Naive thymus-derived CD8-positive, alpha-beta T cell (primary cell): ENCODE data around the gene SMIM35. TPM values are rescaled to one million over a fixed set of nuclear protein-coding genes. Genes with fewer than 3 reads are reported as not detected.

ENCODE experiments used
- ATAC-seq, 2 donors: fragments of 150-1000 bp; cut with Tn5 transposase in 1 of 2; sonication (Bioruptor Pico), chemical (Tn5 transposase) in 1 of 2; 1 replicate in 1 of 2; 2 replicates in 1 of 2; pipeline ENCODE4 v1.10.0; 2021; ENCODE audit warnings: mild to moderate bottlenecking in 2 of 2, moderate library complexity in 2 of 2
- POLR2A ChIA-PET: fragments of 350-600 bp; sonication (Branson Sonifier 250); formaldehyde crosslinking; loops from one replicate; lab custom pipeline; 2021; ENCODE audit warnings: antibody characterized with exemption; lab: Charles Lee
- DNase-seq, 10 donors: peaks; one replicate each; pipeline versions ENCODE4 v3.0.0 to v3.0.0-alpha.2; 2020 to 2022
- H3K27ac Mint-ChIP-seq, 10 donors: one replicate each; pipeline ENCODE4 v1.8.0; 2020 to 2022; ENCODE audit warnings: mild to moderate bottlenecking in 10 of 10, mixed read lengths in 10 of 10, moderate library complexity in 4 of 10, inconsistent platforms in 1 of 10
- H3K27me3 Mint-ChIP-seq, 5 donors: one replicate each; pipeline ENCODE4 v1.8.0; 2021 to 2022; ENCODE audit warnings: mixed read lengths in 5 of 5
- H3K36me3 Mint-ChIP-seq, 3 donors: one replicate each; pipeline ENCODE4 v1.8.0; 2020 to 2022; ENCODE audit warnings: mixed read lengths in 3 of 3, mild to moderate bottlenecking in 2 of 3, inconsistent platforms in 1 of 3
- H3K4me1 Mint-ChIP-seq, 4 donors: one replicate each; pipeline ENCODE4 v1.8.0; 2021 to 2022; ENCODE audit warnings: mixed read lengths in 4 of 4
- H3K4me3 Mint-ChIP-seq, 10 donors: one replicate each; pipeline ENCODE4 v1.8.0; 2020 to 2022; ENCODE audit warnings: mild to moderate bottlenecking in 10 of 10, mixed read lengths in 10 of 10, moderate library complexity in 6 of 10, inconsistent platforms in 1 of 10
- H3K9me3 Mint-ChIP-seq, 9 donors: one replicate each; pipeline ENCODE4 v1.8.0; 2020 to 2022; ENCODE audit warnings: mixed read lengths in 9 of 9, mild to moderate bottlenecking in 3 of 9, inconsistent platforms in 1 of 9, moderate library complexity in 1 of 9
- polyA plus RNA-seq, 3 donors: library from polyadenylated mRNA; unstranded; fragments of 300-500 nt; fragmentation: Illumina TruSeq; gene quantifications; one replicate each; pipeline ENCODE4 v1.2.3, GENCODE V29; 2021
- total RNA-seq, 8 experiments: library from RNA in 2 of 8; stranded (reverse) in 2 of 8; gene quantifications; one replicate each; pipeline ENCODE4 v1.2.3 and lab custom pipeline; 2021 to 2026

The SMIM35 gene
- total and polyA plus RNA-seq, 5 experiments from 2014 or later: 0.15 to 0.91 (median 0.68) TPM

DNA sequence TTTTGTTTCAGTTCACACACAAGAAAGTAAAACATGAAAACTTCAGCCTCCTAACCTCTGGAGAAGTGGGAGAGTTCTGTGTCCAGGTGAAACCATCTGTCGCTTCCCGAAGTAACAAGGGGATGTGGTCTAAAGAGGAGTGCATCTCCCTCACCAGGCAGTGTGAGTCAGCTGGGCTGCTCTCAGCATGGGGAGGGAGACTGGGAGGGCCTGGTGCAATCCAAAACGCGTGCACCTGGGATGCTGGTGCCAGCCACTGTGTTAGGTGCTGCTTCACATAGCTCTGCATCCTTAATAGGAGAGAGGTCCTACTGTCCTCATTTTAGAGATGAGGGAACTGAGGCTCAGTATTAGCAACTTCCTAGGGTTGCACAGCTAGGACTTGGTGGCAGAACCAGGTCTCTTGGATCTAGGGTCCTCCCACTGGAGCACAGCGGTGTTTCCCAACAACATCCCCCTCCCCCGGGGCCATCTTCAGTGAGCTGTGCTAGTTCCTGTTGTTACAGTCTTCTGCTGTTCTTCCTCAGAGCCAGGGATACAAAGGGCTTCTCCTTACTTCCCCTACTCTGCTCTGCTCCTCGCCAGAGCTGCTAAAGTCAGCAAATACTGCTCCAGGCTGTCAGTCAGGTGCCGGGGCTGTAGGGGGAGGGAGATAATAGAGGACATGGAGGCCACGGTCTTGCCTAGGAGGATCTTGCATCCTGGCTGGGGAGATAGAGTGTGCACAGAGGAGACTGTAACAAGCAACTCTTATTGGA lies 92.6 kb downstream of the SMIM35 start:
- Mint-ChIP-seq H3K27ac (peak overlapping the region; percentile 73 to 96 (median 86)), H3K4me3 (peak overlapping the region in 7 of 10 donors; percentile 26 to 85 (median 60)), H3K27me3 (no peaks in the 10 kb centered on the region), H3K9me3 (no peaks in the 10 kb centered on the region), H3K36me3 (peaks cover 26 to 100% (median 69%) of the 10 kb centered on the region in 3 donors), H3K4me1 (peaks cover 48 to 96% (median 86%) of the 10 kb centered on the region in 4 donors)
- POLR2A ChIA-PET: interaction anchor here (0.7 to 32.2 kb wide), 8 partner anchors 1 to 53 kb away, joined by 3 to 721 read pairs (median 156); partner anchors contain the start of gene IL10RA
- DNase-seq (no peak), ATAC-seq (no peak)

DNA sequence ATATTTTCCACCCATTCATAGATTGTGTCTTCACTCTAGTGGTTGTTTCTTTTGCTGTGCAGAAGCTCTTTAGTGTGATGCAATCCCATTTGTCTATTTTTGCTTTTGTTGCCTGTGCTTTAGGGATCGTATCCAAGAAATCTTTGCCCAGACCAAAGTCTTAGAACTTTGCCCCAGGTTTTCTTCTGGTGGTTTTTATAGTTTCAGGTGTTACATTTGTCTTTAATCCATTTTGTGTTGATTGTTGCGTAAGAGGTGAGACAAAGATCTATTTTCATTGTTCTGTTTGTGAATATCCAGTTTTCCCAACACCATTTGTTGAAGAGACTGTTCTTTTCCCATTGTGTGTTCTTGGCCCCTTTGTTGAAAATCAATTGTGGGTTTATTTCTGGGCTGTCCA lies 94.1 kb downstream of the SMIM35 start:
- Mint-ChIP-seq H3K4me3 (peak overlapping the region; percentile 55 to 97 (median 81)), H3K27ac (peak overlapping the region; percentile 79 to 96 (median 86)), H3K27me3 (no peaks in the 10 kb centered on the region), H3K36me3 (peaks cover 24 to 100% (median 77%) of the 10 kb centered on the region in 3 donors), H3K9me3 (no peaks in the 10 kb centered on the region), H3K4me1 (peaks cover 43 to 96% (median 89%) of the 10 kb centered on the region in 4 donors)
- ATAC-seq (no peak), DNase-seq (no peak)
- POLR2A ChIA-PET: interaction anchor here (19.3 to 32.2 kb wide), 3 partner anchors 15 to 55 kb away, joined by 309 to 721 read pairs (median 631); no protein-coding TSS in a partner anchor

DNA sequence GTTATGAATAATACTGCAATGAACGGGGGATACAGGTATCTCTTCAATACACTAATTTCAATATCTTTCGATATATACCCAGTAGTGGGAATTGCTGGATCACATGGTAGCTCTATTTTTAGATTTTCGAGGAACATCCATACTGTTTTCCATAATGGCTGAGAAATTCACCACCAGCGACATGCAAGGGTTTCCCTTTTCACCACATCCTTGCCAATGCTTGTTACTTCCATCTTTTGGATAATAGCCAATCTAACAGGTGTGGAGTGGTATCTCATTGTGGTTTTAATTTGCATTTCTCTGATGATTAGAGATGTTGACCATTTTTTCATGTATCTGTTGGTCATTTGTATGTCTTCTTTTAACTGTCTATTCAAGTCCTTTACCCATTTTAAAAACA lies 94.6 kb downstream of the SMIM35 start:
- DNase-seq: no peak
- Mint-ChIP-seq H3K27ac (peak overlapping the region; percentile 79 to 96 (median 86)), H3K4me1 (peaks cover 43 to 96% (median 90%) of the 10 kb centered on the region in 4 donors), H3K36me3 (peaks cover 23 to 100% (median 77%) of the 10 kb centered on the region in 3 donors), H3K4me3 (peak overlapping the region; percentile 75 to 98 (median 86)), H3K9me3 (no peaks in the 10 kb centered on the region), H3K27me3 (no peaks in the 10 kb centered on the region)
- no peak for ATAC-seq
- POLR2A ChIA-PET: interaction anchor here (19.3 to 32.2 kb wide), 3 partner anchors 16 to 56 kb away, joined by 309 to 721 read pairs (median 631); no protein-coding TSS in a partner anchor

DNA sequence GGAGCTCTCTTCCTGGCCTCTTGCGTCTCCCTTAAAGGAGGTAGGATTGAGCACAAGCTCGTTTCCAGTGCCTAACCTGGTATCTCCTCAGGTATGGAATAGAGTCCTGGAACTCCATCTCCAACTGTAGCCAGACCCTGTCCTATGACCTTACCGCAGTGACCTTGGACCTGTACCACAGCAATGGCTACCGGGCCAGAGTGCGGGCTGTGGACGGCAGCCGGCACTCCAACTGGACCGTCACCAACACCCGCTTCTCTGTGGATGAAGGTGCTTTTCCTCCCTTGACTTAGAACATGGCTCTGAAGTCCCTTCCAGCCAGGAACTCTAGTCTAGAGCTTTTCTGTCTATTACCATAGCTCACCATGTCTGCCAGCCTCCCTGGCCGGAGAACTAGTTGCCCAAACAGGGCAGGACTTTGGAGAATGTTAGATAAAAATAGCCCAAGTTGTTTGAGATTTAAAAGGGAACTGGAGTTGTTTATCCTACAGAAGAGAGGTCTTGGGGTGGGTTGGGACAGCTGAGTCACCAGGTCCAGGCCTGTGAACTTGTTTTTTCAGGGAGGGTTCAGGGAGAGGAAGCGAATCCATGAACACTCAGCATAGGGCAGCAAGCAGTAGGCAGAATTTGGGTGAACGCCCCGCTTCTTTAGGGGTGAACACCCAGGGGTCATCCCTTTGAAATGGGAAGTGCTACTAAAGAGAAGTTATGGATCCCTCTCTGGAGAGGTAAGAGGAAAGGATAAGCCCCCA lies 97.2 kb downstream of the SMIM35 start:
- H3K4me3 Mint-ChIP-seq: peak overlapping the region; percentile 88 to 98 (median 93)
- ATAC-seq: no peak

DNA sequence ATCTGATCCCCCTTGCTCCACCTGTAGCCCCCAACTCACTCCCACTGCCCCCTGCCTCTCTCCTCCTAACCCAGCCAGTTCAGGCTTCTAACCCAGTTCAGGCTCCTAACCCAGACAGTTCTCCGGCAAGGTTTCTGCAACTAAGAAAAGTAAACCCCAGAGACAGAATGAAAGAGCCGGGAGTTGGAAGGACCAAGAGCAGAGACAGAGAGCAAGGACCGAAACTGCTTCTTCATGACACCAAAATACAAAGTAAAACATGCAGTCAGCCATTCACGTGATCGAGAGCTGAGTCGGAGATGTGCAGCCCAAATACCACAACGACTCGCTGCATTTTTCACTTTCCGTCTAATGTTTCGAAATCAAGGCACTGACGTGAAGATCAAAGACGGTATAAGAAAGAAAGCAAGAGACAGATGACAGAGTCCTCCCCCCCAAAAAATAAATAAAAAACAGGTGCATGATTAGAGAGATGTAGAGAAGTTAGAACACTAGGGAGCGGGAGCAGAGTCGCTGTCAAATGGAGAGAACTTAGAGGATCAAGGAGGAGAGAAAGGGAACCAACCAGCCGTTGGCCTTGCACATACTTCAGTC lies 99.7 kb downstream of the SMIM35 start:
- H3K27me3 Mint-ChIP-seq: no peaks in the 10 kb centered on the region
- ATAC-seq: peak; percentile 66 to 72
- H3K4me3 Mint-ChIP-seq: peak overlapping the region; percentile 88 to 98 (median 93)
- peaks cover 42 to 86% (median 78%) of the 10 kb centered on the region in 4 donors for H3K4me1 Mint-ChIP-seq
- POLR2A ChIA-PET: interaction anchor here (0.6 to 32.2 kb wide), 17 partner anchors 10 to 179 kb away, joined by 3 to 721 read pairs (median 4); no protein-coding TSS in a partner anchor
- peak overlapping the region; percentile 89 to 98 (median 92) for H3K27ac Mint-ChIP-seq
- peak; percentile 27 to 89 (median 74) for DNase-seq
- peaks cover 17 to 51% (median 42%) of the 10 kb centered on the region in 3 donors for H3K36me3 Mint-ChIP-seq
- peaks cover 0 to 2% (median 0%) of the 10 kb centered on the region in 9 donors for H3K9me3 Mint-ChIP-seq

More for the DNA sequence above, 97.2 kb downstream of the SMIM35 start:
- peaks cover 46 to 88% (median 86%) of the 10 kb centered on the region in 4 donors for H3K4me1 Mint-ChIP-seq
- no peak for DNase-seq
- H3K27ac Mint-ChIP-seq: peak overlapping the region; percentile 75 to 98 (median 88)
- no peaks in the 10 kb centered on the region for H3K27me3 Mint-ChIP-seq
- H3K9me3 Mint-ChIP-seq: peaks cover 0 to 2% (median 0%) of the 10 kb centered on the region in 9 donors
- H3K36me3 Mint-ChIP-seq: peaks cover 22 to 75% (median 57%) of the 10 kb centered on the region in 3 donors
- POLR2A ChIA-PET: interaction anchor here (0.5 to 32.2 kb wide), 6 partner anchors 12 to 58 kb away, joined by 3 to 721 read pairs (median 174); no protein-coding TSS in a partner anchor

DNA sequence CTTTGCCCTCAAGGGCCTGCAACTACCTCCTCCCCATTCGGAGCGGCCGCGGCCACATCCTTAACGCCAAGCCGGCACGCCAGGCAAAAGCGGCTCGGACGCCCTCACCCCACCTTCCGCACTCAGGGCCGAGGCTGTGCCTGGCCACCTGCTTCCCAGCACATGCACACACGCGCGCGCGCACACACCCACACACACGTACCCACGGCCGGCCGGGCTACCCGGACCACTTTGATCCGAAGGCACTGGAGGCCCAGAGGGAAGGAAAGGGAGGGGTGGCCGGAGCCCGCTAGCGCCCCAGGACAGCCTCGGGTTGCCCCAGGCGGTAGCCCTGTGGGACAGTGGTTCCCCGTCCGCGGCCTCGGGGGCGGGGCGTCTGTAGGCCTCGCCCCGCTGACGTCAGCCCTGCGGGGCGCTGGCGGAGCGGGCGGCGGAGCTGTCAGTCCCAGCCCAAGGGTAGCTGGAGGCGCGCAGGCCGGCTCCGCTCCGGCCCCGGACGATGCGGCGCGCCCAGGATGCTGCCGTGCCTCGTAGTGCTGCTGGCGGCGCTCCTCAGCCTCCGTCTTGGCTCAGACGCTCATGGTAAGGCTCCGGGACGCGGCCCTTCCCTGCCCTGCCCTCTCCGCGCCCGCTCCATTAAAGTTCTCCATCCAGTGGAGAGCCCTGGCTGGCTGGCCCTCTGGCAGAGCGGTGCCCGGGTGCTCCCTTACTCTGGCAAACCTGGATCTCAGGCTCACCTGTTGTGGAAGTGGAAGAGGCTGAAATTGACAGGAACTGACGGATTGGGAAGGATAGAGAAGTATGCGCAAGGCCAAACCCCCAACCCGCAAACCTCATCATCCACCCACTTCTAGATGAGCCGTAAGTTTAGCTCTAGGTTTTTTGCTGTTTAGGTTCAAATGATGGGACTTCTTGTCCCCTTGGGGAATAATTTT lies 100.5 kb downstream of the SMIM35 start, which contains the start of gene IL10RA:
Gene IL10RA (plus strand): TSS at position 442 of the 935 bp plus-strand sequence. CDS start 74 bp downstream, at position 516.
- Mint-ChIP-seq H3K9me3 (peaks cover 0 to 2% (median 0%) of the 10 kb centered on the region in 9 donors), H3K4me1 (peaks cover 41 to 86% (median 71%) of the 10 kb centered on the region in 4 donors), H3K36me3 (peaks cover 13 to 42% (median 34%) of the 10 kb centered on the region in 3 donors), H3K27me3 (no peaks in the 10 kb centered on the region), H3K4me3 (peak within 1 kb of the TSS; percentile 88 to 98 (median 93)), H3K27ac (peak within 1 kb of the TSS; percentile 89 to 99 (median 94))
- ATAC-seq (peak; percentile 78 to 79), DNase-seq (peak; percentile 69 to 84 (median 80))
- POLR2A ChIA-PET: interaction anchor here (0.6 to 32.2 kb wide), 18 partner anchors 9 to 178 kb away, joined by 3 to 721 read pairs (median 4); no protein-coding TSS in a partner anchor

DNA sequence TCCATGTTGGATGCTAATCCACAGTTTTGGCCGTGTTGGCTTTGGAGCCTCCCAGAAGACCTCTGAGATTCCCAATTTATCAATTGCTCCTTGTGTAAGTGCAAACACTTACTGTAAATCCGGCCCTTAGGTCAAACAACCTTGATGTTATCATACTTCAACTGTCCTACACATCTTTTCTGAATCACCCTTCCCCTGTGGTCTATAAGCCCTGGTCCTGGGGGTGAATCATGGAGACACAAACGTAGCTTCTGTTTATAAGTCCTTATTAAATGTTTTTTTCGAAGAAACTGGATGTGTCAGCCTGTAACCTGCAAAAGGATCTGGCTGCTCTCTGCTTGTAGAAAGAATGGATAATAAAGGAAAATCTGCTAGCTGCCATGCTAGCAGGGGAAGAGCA lies 102.3 kb downstream of the SMIM35 start:
- DNase-seq: no peak
- peak overlapping the region; percentile 79 to 99 (median 92) for H3K27ac Mint-ChIP-seq
- H3K4me3 Mint-ChIP-seq: peak overlapping the region; percentile 4 to 97 (median 92)
- peaks cover 45 to 84% (median 70%) of the 10 kb centered on the region in 4 donors for H3K4me1 Mint-ChIP-seq
- H3K9me3 Mint-ChIP-seq: peaks cover 0 to 2% (median 0%) of the 10 kb centered on the region in 9 donors
- no peaks in the 10 kb centered on the region for H3K27me3 Mint-ChIP-seq
- POLR2A ChIA-PET: interaction anchor here (0.7 to 32.2 kb wide), 4 partner anchors 9 to 63 kb away, joined by 3 to 721 read pairs (median 451); no protein-coding TSS in a partner anchor
- ATAC-seq: no peak
- H3K36me3 Mint-ChIP-seq: peaks cover 9 to 25% (median 19%) of the 10 kb centered on the region in 3 donors

DNA sequence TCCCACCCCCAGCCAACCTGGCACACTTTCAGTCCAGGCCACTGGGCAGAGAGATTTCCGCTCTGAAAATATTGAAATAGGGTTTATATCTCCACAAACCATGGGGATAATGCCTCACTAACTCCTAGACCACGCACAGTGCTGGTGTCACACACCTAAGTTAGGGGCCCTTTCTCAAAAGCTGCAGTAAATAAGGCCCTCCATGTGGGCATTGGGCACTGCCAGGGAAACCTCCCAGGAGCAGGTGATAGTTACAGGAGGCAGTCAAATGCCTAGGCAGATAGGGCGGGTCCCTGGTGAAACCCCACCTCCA lies 103.6 kb downstream of the SMIM35 start:
- Mint-ChIP-seq H3K27ac (peak overlapping the region in 9 of 10 donors; percentile 32 to 96 (median 67)), H3K4me3 (no peak overlapping the region), H3K27me3 (no peaks in the 10 kb centered on the region), H3K4me1 (peaks cover 42 to 78% (median 64%) of the 10 kb centered on the region in 4 donors), H3K9me3 (peaks cover 0 to 2% (median 0%) of the 10 kb centered on the region in 9 donors), H3K36me3 (peaks cover 5 to 11% (median 8%) of the 10 kb centered on the region in 3 donors)
- ATAC-seq: no peak
- no peak for DNase-seq
- POLR2A ChIA-PET: interaction anchor here (0.5 to 32.2 kb wide), 7 partner anchors 10 to 629 kb away, joined by 3 to 721 read pairs (median 9); no protein-coding TSS in a partner anchor

DNA sequence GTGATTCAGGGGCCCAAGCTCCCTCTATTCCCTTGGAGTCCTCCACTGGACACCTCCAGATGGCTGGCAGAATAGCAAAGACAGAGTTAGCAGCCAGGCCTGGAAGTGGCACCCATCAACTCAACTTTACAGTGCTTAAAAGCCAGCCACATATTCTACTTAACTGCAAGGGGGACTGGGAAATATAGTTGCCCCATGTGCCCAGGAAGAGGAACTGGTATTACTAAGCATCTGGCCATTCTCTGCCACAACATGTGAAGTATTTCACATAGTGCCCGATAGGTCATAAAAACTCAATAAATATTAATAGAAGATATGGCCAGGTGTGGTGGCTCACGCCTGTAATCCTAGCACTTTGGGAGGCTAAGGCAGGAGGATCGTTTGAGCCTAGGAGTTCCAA lies 106.0 kb downstream of the SMIM35 start:
- peaks cover 0 to 4% (median 0%) of the 10 kb centered on the region in 3 donors for H3K36me3 Mint-ChIP-seq
- POLR2A ChIA-PET: interaction anchor here (0.9 to 9.0 kb wide), 7 partner anchors 7 to 72 kb away, joined by 3 to 163 read pairs (median 4); partner anchors contain the start of gene IL10RA
- ATAC-seq (no peak), DNase-seq (no peak)
- H3K9me3 Mint-ChIP-seq: peaks cover 0 to 9% (median 0%) of the 10 kb centered on the region in 9 donors
- H3K4me1 Mint-ChIP-seq: peaks cover 43 to 88% (median 71%) of the 10 kb centered on the region in 4 donors
- no peak overlapping the region for H3K4me3 Mint-ChIP-seq
- H3K27ac Mint-ChIP-seq: peak overlapping the region in 3 of 10 donors; percentile 81 to 91 (median 85)
- H3K27me3 Mint-ChIP-seq: no peaks in the 10 kb centered on the region

DNA sequence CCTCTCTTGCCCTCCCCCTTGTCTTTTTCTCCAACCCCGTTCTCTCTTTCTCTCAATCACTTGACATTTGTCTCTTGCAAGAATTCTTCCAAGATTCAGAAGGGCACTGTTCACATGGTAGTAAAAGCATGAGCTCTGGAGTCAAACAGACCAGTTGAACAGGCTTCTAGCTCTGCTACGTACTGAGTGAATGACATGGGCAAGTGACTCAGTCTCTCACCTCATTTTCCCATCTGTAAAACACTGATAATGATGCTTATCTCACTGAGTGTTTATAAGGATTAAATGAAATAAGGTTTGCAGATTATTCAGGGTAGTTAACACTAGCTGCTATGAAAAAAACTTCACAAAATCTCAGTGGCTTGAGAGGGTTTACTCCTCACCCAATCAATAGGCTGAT lies 106.5 kb downstream of the SMIM35 start:
- POLR2A ChIA-PET: interaction anchor here (0.7 to 9.0 kb wide), 9 partner anchors 8 to 72 kb away, joined by 3 to 163 read pairs (median 4); partner anchors contain the start of gene IL10RA
- peaks cover 0 to 11% (median 0%) of the 10 kb centered on the region in 9 donors for H3K9me3 Mint-ChIP-seq
- peaks cover 0 to 4% (median 0%) of the 10 kb centered on the region in 3 donors for H3K36me3 Mint-ChIP-seq
- no peaks in the 10 kb centered on the region for H3K27me3 Mint-ChIP-seq
- H3K27ac Mint-ChIP-seq: peak overlapping the region in 8 of 10 donors; percentile 44 to 91 (median 78)
- no peak for DNase-seq
- peak overlapping the region in 7 of 10 donors; percentile 2 to 56 (median 52) for H3K4me3 Mint-ChIP-seq
- peaks cover 43 to 89% (median 73%) of the 10 kb centered on the region in 4 donors for H3K4me1 Mint-ChIP-seq
- ATAC-seq: no peak
